Thymus (tissue), 11 donors: ENCODE measurements around the gene SYT6. TPM values are rescaled to one million over a fixed set of nuclear protein-coding genes. Genes with fewer than 3 reads are reported as not detected.
"Not testable (repeated sequence)": the region's sequence is repeated elsewhere in the genome, so short reads cannot be mapped to it uniquely, and the experiment has no call there.

Experiments used
- DNase-seq, 9 donors: peaks; one replicate each; pipeline ENCODE4 v3.0.0-alpha.2; 2013; ENCODE audit warnings: low spot score in 9 of 9, low read depth in 6 of 9, missing footprints in 1 of 9
- H3K27ac ChIP-seq, 2 donors: one replicate each; pipeline ENCODE4 v1.5.1; 2013; ENCODE audit warnings: control low read depth in 1 of 2, low read depth in 1 of 2, low read length in 1 of 2, mild to moderate bottlenecking in 1 of 2, moderate library complexity in 1 of 2
- H3K27me3 ChIP-seq, 2 donors: one replicate each; pipeline ENCODE4 v1.5.1; 2013; ENCODE audit warnings: low read length in 1 of 2; ENCODE audit not compliant: control insufficient read depth in 2 of 2, insufficient read depth in 1 of 2
- H3K36me3 ChIP-seq, 2 donors: one replicate each; pipeline ENCODE4 v1.5.1; 2013; ENCODE audit warnings: low read length in 1 of 2, mild to moderate bottlenecking in 1 of 2, moderate library complexity in 1 of 2; ENCODE audit not compliant: control insufficient read depth in 2 of 2, insufficient read depth in 2 of 2
- H3K4me1 ChIP-seq, 2 donors: one replicate each; pipeline ENCODE4 v1.5.1; 2013; ENCODE audit warnings: low read length in 2 of 2; ENCODE audit not compliant: control insufficient read depth in 2 of 2, insufficient read depth in 2 of 2
- H3K4me3 ChIP-seq, 2 donors: one replicate each; pipeline ENCODE4 v1.5.1; 2013; ENCODE audit warnings: low read length in 2 of 2, control low read depth in 1 of 2, mild to moderate bottlenecking in 1 of 2
- H3K9me3 ChIP-seq, 2 donors: one replicate each; pipeline ENCODE4 v1.5.1; 2013; ENCODE audit warnings: low read length in 1 of 2, mild to moderate bottlenecking in 1 of 2; ENCODE audit not compliant: control insufficient read depth in 2 of 2, insufficient read depth in 1 of 2
- WGBS: extraction: QIAGEN DNeasy Blood & Tissue Kit; methylation state at CpG from one replicate; pipeline ENCODE4 v1.1.7; 2013; 5-methylcytosine and 5-hydroxymethylcytosine counted together
- polyA plus RNA-seq: library from polyadenylated mRNA; stranded (reverse); fragments of 200-250 nt; gene quantifications from one replicate; pipeline ENCODE4 v1.2.3, GENCODE V29; 2013
- total RNA-seq: library from RNA; stranded (reverse); fragments of 120-200 nt; gene quantifications from one replicate; pipeline ENCODE4 v1.2.4, GENCODE V29; 2013
- donor health status: healthy.

SYT6 gene
- total and polyA plus RNA-seq, 2 donors, result 0.09 to 0.11 TPM

DNA sequence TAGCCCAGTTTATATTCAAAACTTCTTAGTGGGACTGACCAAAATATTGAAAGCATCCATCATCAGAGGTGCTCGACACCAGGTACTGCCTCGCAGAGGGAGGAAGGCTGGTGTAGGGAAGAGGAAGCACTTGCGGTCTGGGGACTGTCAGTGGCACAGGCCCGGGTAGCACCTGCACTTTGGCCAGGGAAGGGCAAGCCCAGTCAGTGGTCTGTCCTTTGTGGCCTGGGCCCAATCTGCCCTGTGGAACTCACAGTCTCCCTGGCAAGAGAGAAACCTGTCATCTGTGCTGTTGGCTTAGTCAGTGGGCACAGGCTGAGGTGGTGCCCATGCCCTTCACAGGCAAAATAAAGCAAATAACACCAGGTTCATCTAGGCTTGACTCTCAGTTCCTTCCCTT, 77.4 kb downstream of the SYT6 start:
- Histone ChIP-seq H3K9me3 (peaks cover 0 to 1% of the 10 kb centered on the region in 2 donors), H3K36me3 (no peaks in the 10 kb centered on the region), H3K27me3 (no peaks in the 10 kb centered on the region), H3K4me3 (no peak overlapping the region), H3K4me1 (no peaks in the 10 kb centered on the region), H3K27ac (no peak overlapping the region)
- no peak for DNase-seq
- 28% methylated on average over 4 of the region's 4 CpGs for WGBS

DNA sequence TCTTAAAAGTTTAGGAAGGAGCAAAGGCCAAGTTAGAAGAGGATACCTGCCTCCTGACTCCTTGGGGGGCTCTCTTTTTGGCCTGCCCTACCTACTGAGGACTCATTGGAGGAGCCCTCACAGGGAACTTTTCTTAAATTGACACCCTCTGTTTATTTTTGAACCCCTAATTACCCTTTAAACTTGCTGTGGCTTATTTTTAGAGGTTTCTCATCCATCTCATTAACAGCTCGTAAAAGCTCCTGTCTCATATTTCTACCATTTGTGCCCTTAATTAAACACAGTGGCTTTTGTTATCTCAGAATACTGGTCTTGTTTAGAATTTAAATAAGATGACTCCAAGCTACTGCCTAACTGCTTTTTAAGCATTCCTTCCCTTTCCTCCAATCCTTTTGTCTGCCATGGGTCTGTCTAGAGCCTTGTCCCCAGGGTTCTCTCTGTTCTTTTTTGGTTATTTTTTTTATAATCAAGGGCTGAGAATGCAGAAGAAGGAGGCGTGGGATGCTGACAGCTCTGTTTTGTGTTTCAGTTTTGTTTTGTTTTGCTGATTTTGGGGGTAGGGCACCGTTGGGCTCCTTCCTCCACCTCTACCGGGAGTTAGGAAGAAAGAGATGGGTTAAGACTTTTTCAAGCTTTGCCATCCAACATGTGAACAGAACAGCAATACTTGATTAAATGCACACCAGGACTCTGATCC, 78.0 kb downstream of the SYT6 start:
- WGBS, result 63% methylated on average over 4 of the region's 4 CpGs
- Histone ChIP-seq H3K4me3 (no peak overlapping the region), H3K27me3 (no peaks in the 10 kb centered on the region), H3K36me3 (no peaks in the 10 kb centered on the region), H3K4me1 (no peaks in the 10 kb centered on the region), H3K27ac (no peak overlapping the region), H3K9me3 (peaks cover 0 to 1% of the 10 kb centered on the region in 2 donors)
- DNase-seq, result no peak

GRCh38 chr1:114075105-114075504, 78.6 kb downstream of the SYT6 start:
- DNase-seq, result no peak
- Histone ChIP-seq H3K36me3 (no peaks in the 10 kb centered on the region), H3K4me3 (no peak overlapping the region), H3K9me3 (peaks cover 0 to 1% of the 10 kb centered on the region in 2 donors), H3K27me3 (no peaks in the 10 kb centered on the region), H3K4me1 (no peaks in the 10 kb centered on the region), H3K27ac (no peak overlapping the region)
- 97% methylated on average over 2 of the region's 2 CpGs for WGBS

- no peaks in the 10 kb centered on the region for H3K36me3 ChIP-seq
- no peak for DNase-seq
- peaks cover 0 to 1% of the 10 kb centered on the region in 2 donors for H3K9me3 ChIP-seq
- H3K27me3 ChIP-seq, result no peaks in the 10 kb centered on the region
- H3K27ac ChIP-seq, result no peak overlapping the region
- H3K4me3 ChIP-seq, result no peak overlapping the region
- no peaks in the 10 kb centered on the region for H3K4me1 ChIP-seq
Measured at GRCh38 chr1:114072246-114072645, 81.4 kb downstream of the SYT6 start.

DNA sequence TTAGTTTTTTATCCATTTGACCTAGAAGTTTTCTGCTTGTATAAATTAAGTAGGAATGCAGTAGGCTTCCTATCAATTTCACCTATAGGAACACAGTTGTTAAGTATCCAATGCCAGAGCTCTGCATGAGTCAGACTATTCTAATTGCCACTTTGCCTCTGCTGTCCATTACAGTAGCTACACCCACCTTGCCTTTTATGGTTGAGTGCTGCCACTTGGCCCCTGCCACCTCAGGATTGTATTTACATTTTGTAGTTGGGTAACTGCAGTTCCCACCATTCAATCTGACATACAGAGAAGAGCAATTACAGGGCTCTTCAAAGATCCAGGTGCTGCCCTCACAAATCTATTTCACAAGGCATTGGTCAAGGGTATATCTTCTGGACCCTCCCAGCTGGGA, 83.9 kb downstream of the SYT6 start:
- H3K4me3 ChIP-seq, H3K4me1 ChIP-seq, H3K9me3 ChIP-seq: not testable (repeated sequence)

DNA sequence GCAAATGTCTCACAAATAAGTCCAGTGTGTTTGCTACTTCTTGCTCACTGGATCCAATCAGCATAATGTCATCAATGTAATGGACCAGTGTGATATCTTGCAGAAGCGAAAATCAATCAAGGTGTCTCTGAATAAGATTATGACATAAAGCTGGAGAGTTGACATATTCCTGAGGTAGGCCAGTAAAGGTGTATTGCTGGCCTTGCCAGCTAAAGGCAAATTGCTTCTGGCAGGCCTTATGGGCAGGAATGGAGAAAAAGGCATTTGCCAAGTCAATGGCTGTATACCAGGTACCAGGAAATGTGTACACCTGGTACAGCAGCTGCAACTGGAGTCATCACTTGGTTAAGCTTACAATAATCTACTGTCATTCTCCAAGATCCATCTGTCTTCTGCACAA, 85.0 kb downstream of the SYT6 start:
- not testable (repeated sequence) for H3K27me3 ChIP-seq, H3K27ac ChIP-seq, DNase-seq, H3K9me3 ChIP-seq, H3K36me3 ChIP-seq, H3K4me3 ChIP-seq, H3K4me1 ChIP-seq
- WGBS, result 100% methylated on average over 1 of the region's 1 CpG

More for the DNA sequence above, 83.9 kb downstream of the SYT6 start:
- H3K27ac ChIP-seq, H3K36me3 ChIP-seq, H3K27me3 ChIP-seq, DNase-seq: not testable (repeated sequence)

DNA sequence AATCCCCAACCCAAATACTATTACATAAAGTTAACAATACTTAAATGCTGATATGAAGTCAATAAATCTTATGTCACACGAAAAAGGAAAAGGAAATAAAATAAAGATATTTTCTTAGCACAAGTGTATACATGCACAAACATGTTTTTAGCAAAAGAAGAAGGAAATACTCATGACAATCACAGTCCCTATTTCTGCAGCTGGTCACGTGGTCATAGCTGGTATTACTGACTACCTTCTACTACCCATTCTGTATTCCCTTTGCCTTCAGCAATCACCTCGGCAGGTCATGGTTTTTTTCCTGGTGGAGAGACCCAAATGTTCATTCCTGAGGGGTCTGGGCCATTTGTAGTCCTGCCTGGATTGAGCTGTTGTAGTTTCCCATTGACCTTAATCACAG, 88.0 kb downstream of the SYT6 start:
- not testable (repeated sequence) for H3K4me1 ChIP-seq, H3K27me3 ChIP-seq, H3K36me3 ChIP-seq, DNase-seq, H3K27ac ChIP-seq, H3K4me3 ChIP-seq
- 28% methylated on average over 3 of the region's 3 CpGs for whole genome bisulfite sequencing
- peaks cover 0 to 11% of the 10 kb centered on the region in 2 donors for H3K9me3 ChIP-seq

DNA sequence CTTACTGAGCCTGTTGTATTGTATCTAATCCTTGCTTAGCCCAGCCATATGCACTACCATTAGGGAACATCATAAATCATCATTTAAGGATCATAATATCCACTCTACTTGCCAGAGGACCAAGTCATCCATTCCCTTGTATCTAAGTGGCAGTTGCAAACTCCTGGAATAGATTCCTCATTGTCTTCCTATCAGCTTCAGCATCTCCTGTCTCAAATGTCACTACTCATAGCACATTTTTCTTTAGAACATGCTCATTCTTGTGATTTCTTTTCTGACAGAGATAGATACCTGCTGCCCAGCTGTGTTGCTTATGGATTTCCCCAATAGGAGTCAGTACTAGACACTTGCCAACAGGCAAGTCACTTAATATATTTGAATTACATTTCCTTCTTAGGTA, 90.1 kb downstream of the SYT6 start:
- H3K4me1 ChIP-seq, result no peaks in the 10 kb centered on the region
- peaks cover 0 to 11% of the 10 kb centered on the region in 2 donors for H3K9me3 ChIP-seq
- H3K27ac ChIP-seq, result no peak overlapping the region
- no peaks in the 10 kb centered on the region for H3K36me3 ChIP-seq
- DNase-seq, result no peak
- no peaks in the 10 kb centered on the region for H3K27me3 ChIP-seq
- no peak overlapping the region for H3K4me3 ChIP-seq

DNA sequence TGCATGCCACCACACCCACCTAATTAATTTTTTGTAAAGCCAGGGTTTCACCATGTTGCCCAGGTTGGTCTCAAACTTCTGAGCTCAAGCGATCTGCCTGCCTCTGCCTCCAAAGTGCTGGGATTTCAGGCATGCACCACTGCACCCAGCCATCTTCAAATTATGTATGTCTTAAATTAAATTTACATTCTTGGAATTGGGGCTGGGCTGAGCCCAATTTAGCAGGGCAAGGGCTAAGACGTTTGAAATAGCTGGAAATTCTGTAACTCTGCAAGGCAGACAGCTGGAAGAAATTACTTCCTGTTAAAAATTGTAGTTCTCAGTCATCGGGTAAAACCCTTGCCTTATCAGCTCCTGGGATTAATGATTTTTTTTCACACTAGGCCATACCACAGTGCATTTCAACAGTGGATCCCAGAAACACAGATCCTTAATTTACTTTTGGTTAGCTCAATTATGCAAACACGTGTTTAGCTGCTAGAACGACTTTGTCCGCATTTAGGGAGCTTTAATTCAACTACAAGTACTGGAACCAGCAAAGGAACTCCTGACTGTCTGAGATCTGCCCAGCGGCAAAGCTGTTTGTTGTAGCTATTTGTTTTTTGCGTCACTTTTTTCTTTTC, 91.1 kb downstream of the SYT6 start:
- no peak overlapping the region for H3K27ac ChIP-seq
- WGBS, result 74% methylated on average over 8 of the region's 8 CpGs
- H3K27me3 ChIP-seq, result no peaks in the 10 kb centered on the region
- no peaks in the 10 kb centered on the region for H3K4me1 ChIP-seq
- no peak for DNase-seq
- peaks cover 0 to 11% of the 10 kb centered on the region in 2 donors for H3K9me3 ChIP-seq
- H3K36me3 ChIP-seq, result no peaks in the 10 kb centered on the region
- H3K4me3 ChIP-seq, result no peak overlapping the region
